Measurements from ENCODE around the gene PPFIA2.

Gene PPFIA2

GRCh38 chr12:81333812-81334211 lies 425.3 kb downstream of the PPFIA2 start:
- peak; percentile 15 for DNase-seq

GRCh38 chr12:81332054-81332453 lies 427.1 kb downstream of the PPFIA2 start:
- peak; percentile 52 for DNase-seq

GRCh38 chr12:81330480-81330879 lies 428.7 kb downstream of the PPFIA2 start:
- peak; percentile 20 for DNase-seq

GRCh38 chr12:81329085-81329484 lies 430.1 kb downstream of the PPFIA2 start:
- peak; percentile 48 for DNase-seq

- no peak for DNase-seq
These were observed 431.7 kb downstream of the PPFIA2 start for GRCh38 chr12:81327425-81327824.

GRCh38 chr12:81325086-81325485 lies 434.1 kb downstream of the PPFIA2 start:
- no peak for DNase-seq

- no peak for DNase-seq
These were observed 444.1 kb downstream of the PPFIA2 start for GRCh38 chr12:81314903-81315531.

GRCh38 chr12:81303935-81304334 lies 455.2 kb downstream of the PPFIA2 start:
- DNase-seq, result no peak

- no peak for DNase-seq
These were observed 458.7 kb downstream of the PPFIA2 start for GRCh38 chr12:81300454-81300853.

GRCh38 chr12:81297601-81298000 lies 461.5 kb downstream of the PPFIA2 start:
- DNase-seq, result no peak

GRCh38 chr12:81296556-81297305 lies 462.4 kb downstream of the PPFIA2 start:
- DNase-seq, result no peak

GRCh38 chr12:81295251-81295650 lies 463.9 kb downstream of the PPFIA2 start:
- DNase-seq, result no peak

- DNase-seq, result peak; percentile 6
These were observed 464.6 kb downstream of the PPFIA2 start for GRCh38 chr12:81294325-81295190.

GRCh38 chr12:81288651-81289050 lies 470.5 kb downstream of the PPFIA2 start:
- no peak for DNase-seq

GRCh38 chr12:81284137-81284536 lies 475.0 kb downstream of the PPFIA2 start:
- no peak for DNase-seq

GRCh38 chr12:81274637-81275529 lies 484.3 kb downstream of the PPFIA2 start:
- no peak for DNase-seq

GRCh38 chr12:81270385-81270784 lies 488.8 kb downstream of the PPFIA2 start:
- no peak for DNase-seq

- DNase-seq, result peak; percentile 30
These were observed 496.1 kb downstream of the PPFIA2 start for GRCh38 chr12:81263072-81263471.

- no peak for DNase-seq
These were observed 497.5 kb downstream of the PPFIA2 start for GRCh38 chr12:81261508-81262207.

GRCh38 chr12:81259360-81259759 lies 499.8 kb downstream of the PPFIA2 start:
- no peak for DNase-seq

- peak; percentile 65 for DNase-seq
These were observed 501.1 kb downstream of the PPFIA2 start for GRCh38 chr12:81257947-81258551.
